ENCODE measurements around the gene DPEP2NB.
"Not testable (repeated sequence)": the region's sequence is repeated elsewhere in the genome, so short reads cannot be mapped to it uniquely, and the experiment has no call there.

The DPEP2NB gene

DNA sequence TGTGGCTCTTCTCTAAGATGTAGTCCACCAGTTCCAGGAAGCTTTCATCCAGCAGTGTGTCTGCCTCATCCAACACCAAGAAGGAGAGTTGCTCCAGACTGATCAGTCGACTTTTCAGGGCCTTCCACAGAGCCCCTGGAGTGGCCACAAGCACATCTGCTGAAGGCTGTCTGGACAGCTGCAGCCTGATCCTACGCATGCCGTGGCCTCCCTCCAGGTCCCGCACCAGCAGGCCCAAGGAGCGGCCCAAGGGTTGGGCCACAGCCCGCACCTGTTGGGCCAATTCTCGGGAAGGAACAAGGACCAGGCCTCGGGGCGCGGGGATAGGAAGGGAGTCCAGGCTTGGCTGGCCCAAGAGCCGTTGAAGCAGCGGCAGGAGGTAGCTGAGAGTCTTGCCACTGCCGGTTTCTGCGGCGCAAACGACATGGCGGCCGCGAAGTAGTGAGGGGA, 6.6 kb upstream of the DPEP2NB start:
- in situ Hi-C loops (cut with HindIII; ENCODE audit: low pct_ligation_motif_present, low pct_unique_long_range_greater_than_20kb, low sequenced_read_pairs) = no loop called here

DNA sequence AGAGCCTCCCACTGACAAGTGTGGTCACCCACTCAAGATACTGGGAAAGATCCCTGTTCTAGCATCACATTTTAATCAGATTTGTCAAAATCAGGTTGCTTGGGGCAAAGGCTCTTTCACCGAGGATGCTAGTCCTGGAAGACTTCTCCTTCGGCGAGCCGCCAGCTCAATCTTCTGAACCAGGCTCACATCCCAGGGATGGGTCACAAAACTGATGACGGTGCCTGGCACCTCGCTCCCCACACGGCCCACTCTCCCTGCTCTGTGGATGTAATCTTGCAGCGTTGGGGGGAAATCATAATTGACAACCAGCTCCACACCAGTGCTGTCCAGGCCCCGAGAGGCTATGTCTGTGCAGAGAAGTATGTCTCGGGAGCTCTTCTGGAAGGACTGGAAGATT, 5.8 kb upstream of the DPEP2NB start:
- in situ Hi-C loops (cut with HindIII; ENCODE audit: low pct_ligation_motif_present, low pct_unique_long_range_greater_than_20kb, low sequenced_read_pairs) = no loop called here
- no peak for DNase-seq

More for the DNA sequence above, 6.6 kb upstream of the DPEP2NB start:
- DNase-seq = no peak

DNA sequence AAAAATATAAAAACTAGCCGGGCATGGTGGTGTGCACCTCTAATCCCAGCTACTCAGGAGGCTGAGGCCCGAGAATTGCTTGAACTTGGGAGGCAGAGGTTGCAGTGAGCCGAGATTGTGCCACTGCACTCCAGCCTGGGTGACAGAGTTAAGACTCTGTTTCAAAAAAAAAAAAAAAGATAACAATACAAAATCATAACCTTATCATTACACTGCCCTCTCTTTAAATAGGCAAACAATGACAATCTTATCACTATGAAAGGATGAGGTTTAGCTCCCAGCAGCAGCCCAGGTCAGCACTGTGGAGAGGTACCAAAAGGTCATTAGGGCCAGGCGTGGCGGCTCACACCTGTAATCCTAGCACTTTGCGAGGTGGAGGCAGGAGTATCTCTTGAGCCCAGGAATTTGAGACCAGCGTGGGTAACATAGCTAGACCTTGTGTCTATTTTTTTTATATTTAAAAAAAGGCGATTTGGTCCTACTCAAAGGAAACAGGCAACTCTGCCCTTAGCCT, 3.5 kb upstream of the DPEP2NB start:
- in situ Hi-C loops (cut with HindIII; ENCODE audit: low pct_ligation_motif_present, low pct_unique_long_range_greater_than_20kb, low sequenced_read_pairs) = no loop called here
- DNase-seq = no peak

DNA sequence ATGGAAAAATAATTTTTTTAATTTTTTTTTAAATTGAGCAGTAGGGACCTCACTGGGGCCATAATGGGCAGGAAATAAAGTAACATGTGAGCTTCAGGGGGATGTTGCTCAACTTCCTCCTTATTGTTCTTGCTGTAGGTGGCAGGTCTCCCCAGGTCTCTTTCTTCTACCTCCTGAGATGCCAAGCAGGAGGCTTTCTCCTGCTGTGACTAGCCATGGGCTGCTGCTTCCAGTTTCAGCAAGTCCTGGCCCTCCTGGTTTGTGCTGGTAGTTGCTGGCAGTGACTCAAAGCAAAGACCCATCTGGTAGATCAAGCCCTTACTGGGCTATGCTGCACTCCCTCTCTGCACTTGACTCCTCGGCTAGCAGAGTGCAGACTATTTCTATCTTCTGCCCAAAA, 2.3 kb downstream of the DPEP2NB start:
- in situ Hi-C loops (cut with HindIII; ENCODE audit: low pct_ligation_motif_present, low pct_unique_long_range_greater_than_20kb, low sequenced_read_pairs) = no loop called here
- no peak for DNase-seq

DNA sequence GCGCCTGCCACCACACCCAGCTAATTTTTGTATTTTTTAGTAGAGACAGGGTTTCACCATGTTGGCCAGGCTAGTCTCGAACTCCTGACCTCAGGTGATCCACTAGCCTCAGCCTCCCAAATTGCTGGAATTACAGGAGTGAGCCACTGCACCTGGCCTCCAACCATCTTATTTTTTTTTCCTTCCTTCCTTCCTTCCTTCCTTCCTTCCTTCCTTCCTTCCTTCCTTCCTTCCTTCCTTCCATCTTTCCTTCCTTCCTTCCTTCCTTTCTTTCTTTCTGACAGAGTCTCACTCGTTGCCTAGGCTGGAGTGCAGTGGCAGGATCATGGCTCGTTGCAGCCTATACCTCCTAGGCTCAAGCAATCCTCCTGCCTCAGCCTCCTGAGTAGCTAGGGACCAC, 5.8 kb downstream of the DPEP2NB start:
- in situ Hi-C loops (cut with HindIII; ENCODE audit: low pct_ligation_motif_present, low pct_unique_long_range_greater_than_20kb, low sequenced_read_pairs); DNase-seq: not testable (repeated sequence)

DNA sequence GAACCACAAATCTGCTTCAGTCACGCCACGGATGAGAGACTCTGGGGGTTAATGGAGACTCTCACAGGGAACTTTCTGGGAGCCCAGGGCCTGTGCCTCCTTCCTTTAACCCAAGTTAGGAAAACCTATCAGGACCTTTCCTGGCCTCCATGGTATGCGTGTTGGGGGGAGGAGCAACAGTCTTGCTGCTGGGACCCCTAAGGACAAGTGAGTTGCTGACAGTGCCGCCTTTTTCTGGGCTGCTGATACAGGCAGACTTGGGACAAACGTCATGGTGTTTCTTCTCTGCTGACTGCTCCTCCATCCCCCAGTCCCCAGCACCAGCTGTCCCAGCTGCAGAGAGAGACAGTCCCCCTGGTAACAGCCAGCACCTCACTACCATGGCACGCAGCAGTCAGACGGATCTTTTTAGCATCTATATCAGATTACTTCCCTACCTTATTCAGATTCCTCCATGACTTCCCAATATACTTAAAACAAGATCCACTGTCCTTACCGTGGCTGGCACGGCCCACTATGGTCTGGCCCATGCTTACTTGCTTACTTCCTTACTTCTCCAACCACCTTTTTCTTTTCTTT, 6.5 kb downstream of the DPEP2NB start:
- DNase-seq = no peak
- in situ Hi-C loops (cut with HindIII; ENCODE audit: low pct_ligation_motif_present, low pct_unique_long_range_greater_than_20kb, low sequenced_read_pairs) = no loop called here

DNA sequence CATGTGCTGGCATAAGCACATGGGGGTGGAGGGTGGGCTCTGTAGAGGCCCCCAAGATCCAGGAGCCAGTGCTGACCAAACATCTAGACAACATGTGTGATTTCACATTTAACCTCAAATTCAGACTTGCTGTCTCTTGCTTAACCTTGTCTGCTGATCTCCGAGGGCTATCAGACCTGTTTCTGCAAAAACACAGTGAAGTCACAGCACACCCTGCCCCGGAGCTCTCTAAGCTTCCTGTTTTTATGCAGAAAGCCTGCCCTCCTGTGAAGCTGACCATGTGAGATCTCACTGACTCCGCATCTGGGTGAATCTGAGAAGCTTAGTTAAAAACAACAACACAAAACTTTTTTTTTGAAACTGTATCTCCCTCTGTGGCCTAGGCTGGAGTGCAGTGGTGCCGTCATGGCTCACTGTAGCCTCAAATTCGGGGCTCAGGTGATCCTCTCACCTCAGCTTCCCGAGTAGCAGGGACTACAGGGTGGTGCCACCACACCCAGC, 9.9 kb downstream of the DPEP2NB start:
- in situ Hi-C loops (cut with HindIII; ENCODE audit: low pct_ligation_motif_present, low pct_unique_long_range_greater_than_20kb, low sequenced_read_pairs) = no loop called here
- no peak for DNase-seq

DNA sequence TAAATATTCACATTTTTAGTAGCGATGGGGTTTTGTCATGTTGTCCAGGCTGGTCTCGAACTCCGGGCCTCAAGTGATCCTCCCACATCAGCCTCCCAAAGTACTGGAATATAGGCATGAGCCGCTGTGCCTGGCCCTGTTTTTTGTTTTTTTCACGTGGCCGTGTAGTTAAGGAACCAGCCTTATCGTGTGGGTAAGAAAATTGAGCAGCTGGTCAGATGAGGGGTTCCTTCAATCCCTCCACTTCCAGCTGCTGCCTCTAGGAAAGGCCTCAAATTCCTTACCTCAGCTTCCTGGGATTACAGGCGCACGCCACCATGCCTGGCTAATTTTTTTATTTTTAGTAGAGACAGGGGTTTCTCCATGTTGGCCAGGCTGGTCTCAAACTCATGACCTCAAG, 10.5 kb downstream of the DPEP2NB start:
- in situ Hi-C loops (cut with HindIII; ENCODE audit: low pct_ligation_motif_present, low pct_unique_long_range_greater_than_20kb, low sequenced_read_pairs) = no loop called here
- no peak for DNase-seq

DNA sequence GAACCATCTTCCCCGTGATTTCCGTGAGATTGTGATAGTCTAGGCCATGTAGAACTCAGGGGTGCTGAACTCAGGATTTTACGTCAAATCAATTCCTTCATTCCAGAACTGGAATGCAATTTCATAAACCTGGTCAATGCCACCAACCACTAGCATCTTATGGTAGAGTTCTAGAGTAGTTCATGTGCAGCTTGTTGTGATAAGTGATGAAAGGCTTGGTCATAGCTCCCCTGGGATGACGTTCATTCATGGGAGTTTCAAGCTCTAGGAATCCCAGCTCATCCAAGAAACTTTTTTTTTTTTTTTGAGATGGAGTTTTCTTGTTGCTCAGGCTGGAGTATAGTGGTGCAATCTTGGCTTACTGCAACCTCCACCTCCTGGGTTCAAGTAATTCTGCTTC, 12.7 kb downstream of the DPEP2NB start:
- in situ Hi-C loops (cut with HindIII; ENCODE audit: low pct_ligation_motif_present, low pct_unique_long_range_greater_than_20kb, low sequenced_read_pairs) = no loop called here
- no peak for DNase-seq

DNA sequence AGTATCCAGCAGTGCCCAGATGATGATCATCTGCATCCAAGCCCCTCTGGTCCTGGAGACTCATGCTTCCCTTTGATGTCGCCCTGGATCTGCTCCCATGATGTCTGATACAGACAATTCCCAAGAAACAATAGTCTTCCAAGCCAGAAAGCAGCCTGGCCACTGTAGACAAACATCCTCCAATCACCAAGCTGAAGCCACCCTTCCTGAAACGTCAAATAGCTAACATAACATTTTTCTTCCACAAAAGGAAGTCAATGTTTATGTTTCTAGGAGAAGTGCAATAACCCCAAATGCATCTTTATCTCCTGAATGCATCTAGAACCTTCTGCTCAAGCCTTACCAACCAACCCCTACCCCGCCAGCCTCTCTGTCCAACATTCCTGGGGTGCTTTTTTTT, 15.3 kb downstream of the DPEP2NB start:
- in situ Hi-C loops (cut with HindIII; ENCODE audit: low pct_ligation_motif_present, low pct_unique_long_range_greater_than_20kb, low sequenced_read_pairs) = no loop called here
- DNase-seq = no peak

DNA sequence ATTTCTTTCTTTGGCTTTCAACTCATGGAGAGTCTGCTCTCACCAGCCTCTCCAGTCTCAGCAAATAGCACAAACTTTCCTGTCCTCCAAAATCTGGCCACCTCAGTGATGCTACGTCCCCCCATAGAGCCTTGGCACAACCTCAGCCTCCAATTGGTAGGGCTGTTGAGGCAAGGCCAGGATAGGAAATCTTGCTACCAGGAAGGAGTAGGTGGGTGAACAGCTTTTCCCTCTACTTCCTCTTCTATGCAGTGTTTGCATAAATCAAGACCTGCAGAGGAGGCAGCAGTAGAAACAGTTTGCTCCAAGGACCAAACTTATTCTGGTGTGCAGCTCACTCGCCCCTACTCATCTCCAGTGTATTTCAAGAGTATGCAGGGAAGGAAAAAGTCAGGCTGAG, 15.7 kb downstream of the DPEP2NB start:
- in situ Hi-C loops (cut with HindIII; ENCODE audit: low pct_ligation_motif_present, low pct_unique_long_range_greater_than_20kb, low sequenced_read_pairs) = loop anchor here (25.0 kb wide), 1 partner anchor 212 kb away; no protein-coding TSS in a partner anchor
- DNase-seq = no peak

DNA sequence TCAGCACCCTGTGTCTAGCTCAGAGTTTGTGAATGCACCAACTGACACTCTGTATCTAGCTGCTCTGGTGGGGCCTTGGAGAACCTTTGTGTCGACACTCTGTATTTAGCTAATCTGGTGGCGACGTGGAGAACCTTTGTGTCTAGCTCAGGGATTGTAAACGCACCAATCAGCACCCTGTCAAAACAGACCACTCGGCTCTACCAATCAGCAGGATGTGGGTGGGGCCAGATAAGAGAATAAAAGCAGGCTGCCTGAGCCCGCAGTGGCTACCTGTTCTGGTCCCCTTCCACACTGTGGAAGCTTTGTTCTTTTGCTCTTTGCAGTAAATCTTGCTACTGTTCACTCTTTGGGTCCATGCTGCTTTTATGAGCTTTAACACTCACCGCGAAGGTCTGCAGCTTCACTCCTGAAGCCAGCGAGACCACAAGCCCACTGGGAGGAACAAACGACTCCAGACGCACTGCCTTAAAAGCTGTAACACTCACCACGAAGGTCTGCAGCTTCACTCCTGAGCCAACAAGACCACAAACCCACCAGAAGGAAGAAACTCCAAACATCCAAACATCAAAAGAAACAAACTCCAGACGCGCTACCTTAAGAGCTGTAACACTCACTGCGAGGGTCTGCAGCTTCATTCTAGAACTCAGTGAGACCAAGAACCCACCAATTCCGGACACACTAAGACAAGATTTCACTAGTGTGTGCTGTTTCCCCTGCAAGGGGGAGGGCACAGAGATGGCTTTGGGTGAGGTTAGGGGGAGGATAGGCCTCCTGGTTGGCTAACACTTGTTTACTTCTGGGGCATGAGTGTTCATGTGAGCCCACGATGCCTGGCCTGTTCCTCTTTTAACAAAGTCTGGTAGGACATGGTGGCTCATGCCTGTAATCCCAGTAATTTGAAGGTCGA, 16.7 kb downstream of the DPEP2NB start, which contains the start of gene DPEP2:
Gene DPEP2 (minus strand): TSS at position 706 of the 910 bp plus-strand sequence. CDS start 6,272 bp downstream, outside the sequence.
- in situ Hi-C loops (cut with HindIII; ENCODE audit: low pct_ligation_motif_present, low pct_unique_long_range_greater_than_20kb, low sequenced_read_pairs) = loop anchor here (25.0 kb wide), 1 partner anchor 213 kb away; no protein-coding TSS in a partner anchor
- not testable (repeated sequence) for DNase-seq

DNA sequence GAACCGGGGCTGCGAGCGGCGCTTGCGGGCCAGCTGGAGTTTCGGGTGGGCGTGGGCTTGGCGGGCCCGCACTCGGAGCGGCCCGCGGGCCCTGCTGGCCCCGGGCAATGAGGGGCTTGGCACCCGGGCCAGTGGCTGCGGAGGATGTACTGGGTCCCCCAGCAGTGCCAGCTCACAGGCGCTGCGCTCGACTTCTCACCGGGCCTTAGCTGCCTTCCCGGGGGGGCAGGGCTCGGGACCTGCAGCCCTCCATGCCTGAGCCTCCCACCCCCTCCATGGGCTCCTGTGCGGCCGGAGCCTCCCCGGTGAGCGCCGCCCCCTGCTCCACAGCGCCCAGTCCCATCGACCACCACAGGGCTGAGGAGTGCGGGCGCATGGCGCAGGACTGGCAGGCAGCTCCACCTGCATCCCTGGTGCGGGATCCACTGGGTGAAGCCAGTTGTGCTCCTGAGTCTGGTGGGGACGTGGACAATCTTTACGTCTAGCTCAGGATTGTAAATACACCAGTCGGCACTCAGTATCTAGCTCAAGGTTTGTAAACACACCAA, 17.4 kb downstream of the DPEP2NB start:
- not testable (repeated sequence) for DNase-seq
- in situ Hi-C loops (cut with HindIII; ENCODE audit: low pct_ligation_motif_present, low pct_unique_long_range_greater_than_20kb, low sequenced_read_pairs) = loop anchor here (25.0 kb wide), 1 partner anchor 214 kb away; no protein-coding TSS in a partner anchor

DNA sequence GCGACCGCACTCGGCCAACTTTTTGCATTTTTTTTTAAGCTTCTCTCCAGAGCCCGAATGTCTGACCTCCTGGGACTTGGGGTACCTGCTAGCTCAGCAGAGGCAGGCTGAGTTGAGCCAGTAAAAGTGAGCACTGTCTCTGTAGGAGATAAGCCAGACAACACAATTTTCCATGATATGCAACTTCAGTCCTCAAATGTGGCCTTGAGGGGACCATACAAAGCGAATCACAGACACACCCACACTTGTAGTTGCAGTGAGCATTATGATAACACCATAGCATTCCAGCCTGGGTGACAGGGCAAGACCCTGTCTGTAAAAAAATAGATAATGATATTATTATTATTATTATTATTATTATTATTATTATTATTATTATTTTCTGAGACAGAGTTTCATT, 19.0 kb downstream of the DPEP2NB start:
- no peak for DNase-seq
- in situ Hi-C loops (cut with HindIII; ENCODE audit: low pct_ligation_motif_present, low pct_unique_long_range_greater_than_20kb, low sequenced_read_pairs) = loop anchor here (25.0 kb wide), 1 partner anchor 216 kb away; no protein-coding TSS in a partner anchor

DNA sequence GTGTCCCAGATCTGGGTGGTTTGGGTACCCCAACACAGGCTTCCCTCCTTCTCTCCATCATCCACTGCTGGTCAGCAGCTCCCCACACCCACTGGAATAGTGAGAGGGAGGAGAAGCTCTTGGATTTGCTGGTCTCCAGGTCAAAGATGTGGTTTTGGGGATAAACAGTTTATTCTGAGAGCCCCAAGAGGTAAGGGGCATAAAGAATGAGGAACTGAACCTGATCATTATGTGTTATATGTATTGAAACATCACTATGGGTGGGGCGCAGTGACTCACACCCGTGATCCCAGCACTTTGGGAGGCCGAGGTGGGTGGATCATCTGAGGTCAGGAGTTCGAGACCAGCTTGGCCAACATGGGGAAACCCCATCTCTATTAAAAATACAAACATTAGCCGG, 20.3 kb downstream of the DPEP2NB start:
- no peak for DNase-seq
- in situ Hi-C loops (cut with HindIII; ENCODE audit: low pct_ligation_motif_present, low pct_unique_long_range_greater_than_20kb, low sequenced_read_pairs) = loop anchor here (25.0 kb wide), 1 partner anchor 217 kb away; no protein-coding TSS in a partner anchor

DNA sequence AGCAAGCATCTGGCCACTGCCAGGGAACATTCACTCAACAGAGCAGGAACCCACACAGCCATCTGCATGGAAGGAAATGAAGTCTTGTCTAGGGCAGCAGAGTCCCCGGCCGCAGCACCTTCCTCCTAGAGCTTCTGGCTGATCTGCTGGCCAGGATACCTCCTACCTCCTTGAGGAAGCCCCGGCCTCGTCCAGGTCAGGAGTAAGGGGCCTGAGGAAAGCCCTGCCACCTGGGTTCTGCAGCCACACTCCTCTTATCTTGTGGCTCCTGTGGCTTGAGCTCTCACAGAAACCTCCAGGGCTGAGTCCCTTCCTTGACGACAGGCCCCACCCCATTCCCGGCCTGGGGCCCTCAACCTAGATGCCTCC, 21.7 kb downstream of the DPEP2NB start:
- in situ Hi-C loops (cut with HindIII; ENCODE audit: low pct_ligation_motif_present, low pct_unique_long_range_greater_than_20kb, low sequenced_read_pairs) = loop anchor here (25.0 kb wide), 1 partner anchor 218 kb away; no protein-coding TSS in a partner anchor
- DNase-seq = not testable (repeated sequence)

DNA sequence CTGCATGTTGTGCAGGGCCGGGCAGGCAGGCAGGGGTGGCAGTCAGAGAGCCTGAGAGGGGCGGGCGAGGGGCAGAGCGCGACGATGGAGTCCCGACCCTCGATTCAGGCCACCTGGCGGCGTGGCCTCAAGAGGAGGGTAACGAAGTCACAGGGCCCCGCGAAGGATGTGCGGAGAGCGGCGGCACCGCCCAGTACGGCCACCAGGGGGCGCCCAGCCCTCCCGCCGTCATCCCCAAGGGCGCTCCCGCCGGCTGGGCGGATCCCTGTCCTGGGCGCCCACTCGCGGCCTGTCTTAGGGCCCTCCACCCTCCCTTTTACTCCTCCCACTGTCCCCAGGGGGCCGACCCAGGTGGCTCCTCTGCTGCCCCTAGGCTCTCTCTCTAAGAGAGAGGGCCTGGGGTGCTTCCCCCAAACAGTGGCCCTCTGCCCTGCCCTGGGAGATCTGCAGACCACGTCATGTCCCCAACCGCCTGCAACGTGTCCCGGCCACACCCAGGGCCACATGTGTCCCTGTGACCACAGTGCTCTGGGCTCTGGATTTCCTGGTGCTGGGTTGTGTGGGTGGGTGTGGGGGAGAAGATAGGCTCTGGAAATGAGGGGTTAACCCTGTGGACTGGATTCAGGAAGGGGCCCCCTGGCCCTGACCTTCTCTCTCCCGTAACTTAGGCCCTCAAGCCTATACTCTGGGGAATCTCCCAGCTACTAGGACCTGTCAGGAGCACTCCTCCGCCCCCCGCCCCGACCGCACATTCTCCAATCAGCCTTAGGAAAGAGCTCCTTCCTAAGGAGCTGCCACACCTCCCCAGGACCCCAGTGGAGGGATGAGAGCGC, 22.3 kb downstream of the DPEP2NB start:
- in situ Hi-C loops (cut with HindIII; ENCODE audit: low pct_ligation_motif_present, low pct_unique_long_range_greater_than_20kb, low sequenced_read_pairs) = loop anchor here (25.0 kb wide), 1 partner anchor 219 kb away; no protein-coding TSS in a partner anchor
- DNase-seq = peak; percentile 76

DNA sequence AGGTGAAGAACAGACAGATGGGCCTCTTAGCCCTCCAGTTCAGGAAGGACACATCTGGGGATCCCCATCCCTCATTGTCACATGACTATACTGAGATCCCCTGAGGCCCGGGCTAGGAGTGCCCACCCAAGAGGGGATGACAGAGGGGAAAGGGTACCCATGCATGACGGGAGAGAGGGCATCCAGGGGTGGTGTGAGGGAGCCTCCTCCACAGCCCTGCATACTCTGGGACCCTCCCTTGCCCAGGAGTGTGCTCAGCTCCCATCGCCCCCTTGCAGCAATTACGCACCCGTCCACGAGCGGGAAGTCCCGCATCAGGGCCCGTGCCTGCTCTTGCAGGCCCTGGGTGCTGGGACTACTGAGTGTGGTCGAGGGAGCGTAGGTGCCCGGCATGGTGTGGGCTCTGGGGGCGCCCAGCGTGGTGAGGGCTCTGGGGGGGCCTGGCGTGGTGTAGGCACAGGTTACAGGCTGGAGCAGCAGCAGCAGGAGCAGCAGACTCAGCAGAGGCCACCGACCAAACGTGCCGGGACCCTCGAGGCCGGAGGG, 23.0 kb downstream of the DPEP2NB start:
- in situ Hi-C loops (cut with HindIII; ENCODE audit: low pct_ligation_motif_present, low pct_unique_long_range_greater_than_20kb, low sequenced_read_pairs) = loop anchor here (25.0 kb wide), 1 partner anchor 220 kb away; no protein-coding TSS in a partner anchor
- DNase-seq = no peak

All from ACHN (cell line).